ENCODE data around the gene ERC2.
"Not testable (repeated sequence)": the region's sequence is repeated elsewhere in the genome, so short reads cannot be mapped to it uniquely, and the experiment has no call there.

The ERC2 gene

GRCh38 chr3:56468184-56469106 lies at the start of gene ERC2:
TSS of gene ERC2 (minus strand) at chr3:56468467.
- ATAC-seq = no peak

GRCh38 chr3:56502738-56503137 lies 34.5 kb upstream of the ERC2 start:
- no peak for ATAC-seq

GRCh38 chr3:56496376-56496775 lies 28.1 kb upstream of the ERC2 start:
- not testable (repeated sequence) for ATAC-seq

GRCh38 chr3:56494679-56495322 lies 26.5 kb upstream of the ERC2 start:
- peak; percentile 67 to 88 for ATAC-seq

- ATAC-seq = no peak
These were observed 23.3 kb upstream of the ERC2 start for GRCh38 chr3:56491566-56491965.

GRCh38 chr3:56488812-56489600 lies 20.7 kb upstream of the ERC2 start:
- no peak for ATAC-seq

- ATAC-seq = no peak
These were observed 16.3 kb upstream of the ERC2 start for GRCh38 chr3:56484525-56485032.

GRCh38 chr3:56484122-56484521 lies 15.9 kb upstream of the ERC2 start:
- ATAC-seq = no peak

- ATAC-seq = no peak
These were observed 9.4 kb upstream of the ERC2 start for GRCh38 chr3:56477646-56478045.

- ATAC-seq = no peak
These were observed 8.5 kb upstream of the ERC2 start for GRCh38 chr3:56476771-56477170.

- ATAC-seq = no peak
These were observed 3.5 kb upstream of the ERC2 start for GRCh38 chr3:56471771-56472170.

- ATAC-seq = no peak
These were observed 874 bp upstream of the ERC2 start for GRCh38 chr3:56469141-56469540.

GRCh38 chr3:56467801-56468183 lies 475 bp downstream of the ERC2 start:
- no peak for ATAC-seq

- peak in 1 of 2 donors; percentile 48 for ATAC-seq
These were observed 1.2 kb downstream of the ERC2 start for GRCh38 chr3:56467108-56467507.

GRCh38 chr3:56459719-56460118 lies 8.5 kb downstream of the ERC2 start:
- no peak for ATAC-seq

GRCh38 chr3:56459104-56459496 lies 9.2 kb downstream of the ERC2 start:
- ATAC-seq = no peak

GRCh38 chr3:56458496-56459103 lies 9.7 kb downstream of the ERC2 start:
- no peak for ATAC-seq

- no peak for ATAC-seq
These were observed 12.2 kb downstream of the ERC2 start for GRCh38 chr3:56456117-56456516.

GRCh38 chr3:56453011-56453410 lies 15.3 kb downstream of the ERC2 start:
- no peak for ATAC-seq

- no peak for ATAC-seq
These were observed 16.2 kb downstream of the ERC2 start for GRCh38 chr3:56452085-56452484.

- ATAC-seq = no peak
These were observed 24.9 kb downstream of the ERC2 start for GRCh38 chr3:56443372-56443771.

- ATAC-seq = no peak
These were observed 39.6 kb downstream of the ERC2 start for GRCh38 chr3:56428667-56429066.

- no peak for ATAC-seq
These were observed 43.4 kb downstream of the ERC2 start for GRCh38 chr3:56424885-56425284.
